EL (cell line): ENCODE measurements around the gene DICER1.
"Not testable (repeated sequence)": the region's sequence is repeated elsewhere in the genome, so short reads cannot be mapped to it uniquely, and the experiment has no call there.

Experiments
- DNase-seq: peaks from one replicate; pipeline ENCODE4 v3.0.0-alpha.2; 2016

DICER1 gene

GRCh38 chr14:95147597-95147996 is 9.7 kb downstream of the DICER1 start:
- no peak for DNase-seq

GRCh38 chr14:95146079-95146771 is 11.1 kb downstream of the DICER1 start:
- DNase-seq, result no peak

- DNase-seq, result no peak
Observed at GRCh38 chr14:95144849-95145248, 12.5 kb downstream of the DICER1 start.

- peak; percentile 21 for DNase-seq
Observed at GRCh38 chr14:95143808-95144620, 13.3 kb downstream of the DICER1 start.

- no peak for DNase-seq
Observed at GRCh38 chr14:95142208-95142607, 15.1 kb downstream of the DICER1 start.

GRCh38 chr14:95141684-95142083 is 15.6 kb downstream of the DICER1 start:
- DNase-seq, result no peak

- DNase-seq, result peak; percentile 8
Observed at GRCh38 chr14:95140060-95140858, 17.1 kb downstream of the DICER1 start.

GRCh38 chr14:95138876-95139275 is 18.5 kb downstream of the DICER1 start:
- no peak for DNase-seq

- not testable (repeated sequence) for DNase-seq
Observed at GRCh38 chr14:95138455-95138854, 18.9 kb downstream of the DICER1 start.

- no peak for DNase-seq
Observed at GRCh38 chr14:95137804-95138167, 19.5 kb downstream of the DICER1 start.

GRCh38 chr14:95137164-95137803 is 20.0 kb downstream of the DICER1 start:
- no peak for DNase-seq

- no peak for DNase-seq
Observed at GRCh38 chr14:95136631-95137030, 20.7 kb downstream of the DICER1 start.

GRCh38 chr14:95134304-95134933 is 22.9 kb downstream of the DICER1 start:
- no peak for DNase-seq

GRCh38 chr14:95133282-95133681 is 24.0 kb downstream of the DICER1 start:
- DNase-seq, result no peak

- DNase-seq, result no peak
Observed at GRCh38 chr14:95132760-95133159, 24.6 kb downstream of the DICER1 start.

GRCh38 chr14:95130549-95130948 is 26.8 kb downstream of the DICER1 start:
- no peak for DNase-seq

GRCh38 chr14:95128140-95128539 is 29.2 kb downstream of the DICER1 start:
- DNase-seq, result no peak

- DNase-seq, result no peak
Observed at GRCh38 chr14:95127531-95127911, 29.8 kb downstream of the DICER1 start.

- DNase-seq, result no peak
Observed at GRCh38 chr14:95126906-95127530, 30.3 kb downstream of the DICER1 start.

- DNase-seq, result no peak
Observed at GRCh38 chr14:95125915-95126314, 31.4 kb downstream of the DICER1 start.

- DNase-seq, result no peak
Observed at GRCh38 chr14:95125221-95125620, 32.1 kb downstream of the DICER1 start.
